Spleen (tissue), 7 donors: Measurements from ENCODE around the gene TMTC3.

ENCODE experiments used
- POLR2A ChIP-seq, 3 donors: fragments of 450-650 bp; IDR thresholded peaks; one replicate each; pipeline ENCODE4 v1.5.1; 2017; ENCODE audit warnings: antibody characterized with exemption in 3 of 3, mild to moderate bottlenecking in 1 of 3
- TF ChIP-seq, protein P1 (sequence below), 11 experiments: fragments of 200-600 bp in 7 of 11; fragments of 450-650 bp in 4 of 11; sonication (generic) in 4 of 11; IDR thresholded peaks in 8 of 11; conservative IDR thresholded peaks in 3 of 11; 1 replicate in 7 of 11; 2 replicates in 4 of 11; pipeline versions ENCODE4 v1.4.0 to v1.8.0; 2016 to 2021; ENCODE audit warnings: antibody characterized with exemption in 11 of 11, inconsistent platforms in 4 of 11, mild to moderate bottlenecking in 1 of 11
- donor health status: DM: no; HTN: no; CAD: no; lungs with moderate emphysema.
- donor health status: DM: no; HTN: no; CAD: no.
- donor health status: DM: no; HTN: no; CAD: no.

DNA sequence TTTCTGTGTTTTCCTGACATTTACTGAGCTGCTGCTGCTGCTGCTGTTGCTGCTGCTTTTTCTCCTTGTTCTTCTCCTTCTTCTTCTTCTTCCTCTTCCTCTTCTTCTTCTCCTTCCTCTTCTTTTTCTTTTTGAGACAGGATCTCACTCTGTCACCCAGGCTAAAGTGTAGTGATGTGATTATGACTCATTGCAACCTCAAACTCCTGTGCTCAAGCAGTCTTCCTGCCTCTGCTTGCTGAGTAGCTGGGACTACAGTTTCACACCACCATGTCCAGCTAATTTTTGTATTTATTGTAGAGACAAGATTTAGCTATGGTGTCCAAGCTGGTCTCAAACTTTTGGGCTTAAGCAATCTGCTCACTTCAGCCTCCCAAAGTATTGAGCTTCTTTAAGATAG is 95.8 kb downstream of the TMTC3 start:
- TF ChIP-seq, protein P1, sequence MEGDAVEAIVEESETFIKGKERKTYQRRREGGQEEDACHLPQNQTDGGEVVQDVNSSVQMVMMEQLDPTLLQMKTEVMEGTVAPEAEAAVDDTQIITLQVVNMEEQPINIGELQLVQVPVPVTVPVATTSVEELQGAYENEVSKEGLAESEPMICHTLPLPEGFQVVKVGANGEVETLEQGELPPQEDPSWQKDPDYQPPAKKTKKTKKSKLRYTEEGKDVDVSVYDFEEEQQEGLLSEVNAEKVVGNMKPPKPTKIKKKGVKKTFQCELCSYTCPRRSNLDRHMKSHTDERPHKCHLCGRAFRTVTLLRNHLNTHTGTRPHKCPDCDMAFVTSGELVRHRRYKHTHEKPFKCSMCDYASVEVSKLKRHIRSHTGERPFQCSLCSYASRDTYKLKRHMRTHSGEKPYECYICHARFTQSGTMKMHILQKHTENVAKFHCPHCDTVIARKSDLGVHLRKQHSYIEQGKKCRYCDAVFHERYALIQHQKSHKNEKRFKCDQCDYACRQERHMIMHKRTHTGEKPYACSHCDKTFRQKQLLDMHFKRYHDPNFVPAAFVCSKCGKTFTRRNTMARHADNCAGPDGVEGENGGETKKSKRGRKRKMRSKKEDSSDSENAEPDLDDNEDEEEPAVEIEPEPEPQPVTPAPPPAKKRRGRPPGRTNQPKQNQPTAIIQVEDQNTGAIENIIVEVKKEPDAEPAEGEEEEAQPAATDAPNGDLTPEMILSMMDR (IDR thresholded peaks at IDR 0.05 in 8 of 11, conservative IDR thresholded peaks at IDR 0.05 in 3 of 11) = no peak
- no peak for TF ChIP-seq POLR2A (IDR thresholded peaks at IDR 0.05)
